Measurements from ENCODE around the gene ZNF77.

- no peak for TF ChIP-seq CTCF (IDR thresholded peaks at IDR 0.05)
- TF ChIP-seq POLR2A (IDR thresholded peaks at IDR 0.05): no peak
- no peak for TF ChIP-seq EP300 (IDR thresholded peaks at IDR 0.05)
Observed at GRCh38 chr19:2981898-2982297, 37.1 kb upstream of the ZNF77 start.

Data from ovary (tissue), 3 donors.